ENCODE results near the gene MBLAC1. TPM values are rescaled to one million over a fixed set of nuclear protein-coding genes. Genes with fewer than 3 reads are reported as not detected.
A peak's percentile ranks its signal among the peaks of the same experiment; 100 is the strongest.

Gene MBLAC1
- total RNA-seq, 1 experiment from 2014 or later: 3.5 TPM

DNA sequence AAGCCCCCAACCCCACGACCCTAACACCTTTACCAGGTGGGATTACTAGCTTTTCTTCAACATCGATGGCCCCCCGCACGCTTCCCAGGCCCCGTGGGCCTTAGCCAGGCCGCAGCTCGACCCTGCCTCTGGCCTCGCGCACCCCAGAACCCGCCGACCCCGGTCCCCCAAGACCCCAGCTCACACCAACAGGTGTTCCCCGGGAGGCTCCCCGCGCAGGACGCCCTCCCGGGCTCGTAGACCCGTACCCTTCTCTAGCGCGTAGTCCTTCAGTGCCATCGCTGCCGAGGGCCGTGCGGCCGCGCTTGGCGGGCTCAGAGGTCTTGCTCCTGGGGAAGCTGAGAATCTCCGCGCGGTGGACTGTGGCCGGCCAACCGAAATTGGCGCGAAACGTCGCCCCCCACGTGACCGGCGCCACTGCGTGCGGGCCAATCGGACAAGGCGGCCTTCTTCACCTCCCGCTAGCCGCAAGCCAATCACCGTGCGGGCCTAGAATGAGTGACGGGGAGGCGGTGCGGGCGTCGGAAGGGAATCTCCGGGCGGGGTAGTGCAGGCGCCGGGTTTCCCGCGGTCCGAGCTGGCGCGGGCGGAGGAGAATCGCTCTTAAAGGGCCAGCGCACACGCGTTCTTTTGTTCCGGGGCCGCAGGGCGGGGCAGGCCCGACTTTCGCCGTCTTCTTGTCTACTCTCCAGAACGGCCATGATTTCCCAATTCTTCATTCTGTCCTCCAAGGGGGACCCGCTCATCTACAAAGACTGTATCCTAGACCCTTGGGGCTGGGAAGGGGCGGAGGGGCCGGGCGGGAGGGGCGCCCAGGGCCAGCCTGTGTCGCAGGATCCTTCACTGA, 25.5 kb upstream of the MBLAC1 start, which contains the start of the genes AP4M1 and MCM7 (continued):
- TF ChIP-seq, protein P1, sequence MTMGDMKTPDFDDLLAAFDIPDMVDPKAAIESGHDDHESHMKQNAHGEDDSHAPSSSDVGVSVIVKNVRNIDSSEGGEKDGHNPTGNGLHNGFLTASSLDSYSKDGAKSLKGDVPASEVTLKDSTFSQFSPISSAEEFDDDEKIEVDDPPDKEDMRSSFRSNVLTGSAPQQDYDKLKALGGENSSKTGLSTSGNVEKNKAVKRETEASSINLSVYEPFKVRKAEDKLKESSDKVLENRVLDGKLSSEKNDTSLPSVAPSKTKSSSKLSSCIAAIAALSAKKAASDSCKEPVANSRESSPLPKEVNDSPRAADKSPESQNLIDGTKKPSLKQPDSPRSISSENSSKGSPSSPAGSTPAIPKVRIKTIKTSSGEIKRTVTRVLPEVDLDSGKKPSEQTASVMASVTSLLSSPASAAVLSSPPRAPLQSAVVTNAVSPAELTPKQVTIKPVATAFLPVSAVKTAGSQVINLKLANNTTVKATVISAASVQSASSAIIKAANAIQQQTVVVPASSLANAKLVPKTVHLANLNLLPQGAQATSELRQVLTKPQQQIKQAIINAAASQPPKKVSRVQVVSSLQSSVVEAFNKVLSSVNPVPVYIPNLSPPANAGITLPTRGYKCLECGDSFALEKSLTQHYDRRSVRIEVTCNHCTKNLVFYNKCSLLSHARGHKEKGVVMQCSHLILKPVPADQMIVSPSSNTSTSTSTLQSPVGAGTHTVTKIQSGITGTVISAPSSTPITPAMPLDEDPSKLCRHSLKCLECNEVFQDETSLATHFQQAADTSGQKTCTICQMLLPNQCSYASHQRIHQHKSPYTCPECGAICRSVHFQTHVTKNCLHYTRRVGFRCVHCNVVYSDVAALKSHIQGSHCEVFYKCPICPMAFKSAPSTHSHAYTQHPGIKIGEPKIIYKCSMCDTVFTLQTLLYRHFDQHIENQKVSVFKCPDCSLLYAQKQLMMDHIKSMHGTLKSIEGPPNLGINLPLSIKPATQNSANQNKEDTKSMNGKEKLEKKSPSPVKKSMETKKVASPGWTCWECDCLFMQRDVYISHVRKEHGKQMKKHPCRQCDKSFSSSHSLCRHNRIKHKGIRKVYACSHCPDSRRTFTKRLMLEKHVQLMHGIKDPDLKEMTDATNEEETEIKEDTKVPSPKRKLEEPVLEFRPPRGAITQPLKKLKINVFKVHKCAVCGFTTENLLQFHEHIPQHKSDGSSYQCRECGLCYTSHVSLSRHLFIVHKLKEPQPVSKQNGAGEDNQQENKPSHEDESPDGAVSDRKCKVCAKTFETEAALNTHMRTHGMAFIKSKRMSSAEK (CRISPR knock-in tag; IDR thresholded peaks at IDR 0.05; ENCODE audit: borderline replicate concordance): no peak
- TF ChIP-seq, protein P2, sequence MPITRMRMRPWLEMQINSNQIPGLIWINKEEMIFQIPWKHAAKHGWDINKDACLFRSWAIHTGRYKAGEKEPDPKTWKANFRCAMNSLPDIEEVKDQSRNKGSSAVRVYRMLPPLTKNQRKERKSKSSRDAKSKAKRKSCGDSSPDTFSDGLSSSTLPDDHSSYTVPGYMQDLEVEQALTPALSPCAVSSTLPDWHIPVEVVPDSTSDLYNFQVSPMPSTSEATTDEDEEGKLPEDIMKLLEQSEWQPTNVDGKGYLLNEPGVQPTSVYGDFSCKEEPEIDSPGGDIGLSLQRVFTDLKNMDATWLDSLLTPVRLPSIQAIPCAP (CRISPR knock-in tag; IDR thresholded peaks at IDR 0.05): peak; percentile 40; the same call in 1 of the 2 replicates
- TF ChIP-seq ZNF232 (CRISPR knock-in tag; IDR thresholded peaks at IDR 0.05): peak; percentile 80; the same call in 1 of the 2 replicates
- TF ChIP-seq, protein P3, sequence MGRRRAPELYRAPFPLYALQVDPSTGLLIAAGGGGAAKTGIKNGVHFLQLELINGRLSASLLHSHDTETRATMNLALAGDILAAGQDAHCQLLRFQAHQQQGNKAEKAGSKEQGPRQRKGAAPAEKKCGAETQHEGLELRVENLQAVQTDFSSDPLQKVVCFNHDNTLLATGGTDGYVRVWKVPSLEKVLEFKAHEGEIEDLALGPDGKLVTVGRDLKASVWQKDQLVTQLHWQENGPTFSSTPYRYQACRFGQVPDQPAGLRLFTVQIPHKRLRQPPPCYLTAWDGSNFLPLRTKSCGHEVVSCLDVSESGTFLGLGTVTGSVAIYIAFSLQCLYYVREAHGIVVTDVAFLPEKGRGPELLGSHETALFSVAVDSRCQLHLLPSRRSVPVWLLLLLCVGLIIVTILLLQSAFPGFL (CRISPR knock-in tag; IDR thresholded peaks at IDR 0.05; ENCODE audit: borderline replicate concordance): no peak
- no peak for TF ChIP-seq ZNF263 (CRISPR knock-in tag; IDR thresholded peaks at IDR 0.05; ENCODE audit: low read depth)
- TF ChIP-seq, protein P4, sequence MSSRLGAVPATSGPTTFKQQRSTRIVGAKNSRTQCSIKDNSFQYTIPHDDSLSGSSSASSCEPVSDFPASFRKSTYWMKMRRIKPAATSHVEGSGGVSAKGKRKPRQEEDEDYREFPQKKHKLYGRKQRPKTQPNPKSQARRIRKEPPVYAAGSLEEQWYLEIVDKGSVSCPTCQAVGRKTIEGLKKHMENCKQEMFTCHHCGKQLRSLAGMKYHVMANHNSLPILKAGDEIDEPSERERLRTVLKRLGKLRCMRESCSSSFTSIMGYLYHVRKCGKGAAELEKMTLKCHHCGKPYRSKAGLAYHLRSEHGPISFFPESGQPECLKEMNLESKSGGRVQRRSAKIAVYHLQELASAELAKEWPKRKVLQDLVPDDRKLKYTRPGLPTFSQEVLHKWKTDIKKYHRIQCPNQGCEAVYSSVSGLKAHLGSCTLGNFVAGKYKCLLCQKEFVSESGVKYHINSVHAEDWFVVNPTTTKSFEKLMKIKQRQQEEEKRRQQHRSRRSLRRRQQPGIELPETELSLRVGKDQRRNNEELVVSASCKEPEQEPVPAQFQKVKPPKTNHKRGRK (CRISPR knock-in tag; IDR thresholded peaks at IDR 0.05; ENCODE audit: borderline replicate concordance): no peak
- TF ChIP-seq, protein P5, sequence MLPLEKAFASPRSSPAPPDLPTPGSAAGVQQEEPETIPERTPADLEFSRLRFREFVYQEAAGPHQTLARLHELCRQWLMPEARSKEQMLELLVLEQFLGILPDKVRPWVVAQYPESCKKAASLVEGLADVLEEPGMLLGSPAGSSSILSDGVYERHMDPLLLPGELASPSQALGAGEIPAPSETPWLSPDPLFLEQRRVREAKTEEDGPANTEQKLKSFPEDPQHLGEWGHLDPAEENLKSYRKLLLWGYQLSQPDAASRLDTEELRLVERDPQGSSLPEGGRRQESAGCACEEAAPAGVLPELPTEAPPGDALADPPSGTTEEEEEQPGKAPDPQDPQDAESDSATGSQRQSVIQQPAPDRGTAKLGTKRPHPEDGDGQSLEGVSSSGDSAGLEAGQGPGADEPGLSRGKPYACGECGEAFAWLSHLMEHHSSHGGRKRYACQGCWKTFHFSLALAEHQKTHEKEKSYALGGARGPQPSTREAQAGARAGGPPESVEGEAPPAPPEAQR (CRISPR knock-in tag; IDR thresholded peaks at IDR 0.05): no peak
- TF ChIP-seq EMX1 (CRISPR knock-in tag; IDR thresholded peaks at IDR 0.05): no peak
- TF ChIP-seq ETV6 (CRISPR knock-in tag; IDR thresholded peaks at IDR 0.05): peak; percentile 38; the same call in 1 of the 2 replicates
- 0 out of 2 replicates have a peak, but pooled peaks have one; percentile 85 for TF ChIP-seq ATF1 (CRISPR knock-in tag; IDR thresholded peaks at IDR 0.05)
- TF ChIP-seq SP1 (CRISPR knock-in tag; conservative IDR thresholded peaks at IDR 0.05): peak; percentile 43
- TF ChIP-seq IRF2 (CRISPR knock-in tag; IDR thresholded peaks at IDR 0.05; ENCODE audit: borderline replicate concordance, low read depth): peak; percentile 28; the same call in 1 of the 2 replicates
- TF ChIP-seq, protein P6, sequence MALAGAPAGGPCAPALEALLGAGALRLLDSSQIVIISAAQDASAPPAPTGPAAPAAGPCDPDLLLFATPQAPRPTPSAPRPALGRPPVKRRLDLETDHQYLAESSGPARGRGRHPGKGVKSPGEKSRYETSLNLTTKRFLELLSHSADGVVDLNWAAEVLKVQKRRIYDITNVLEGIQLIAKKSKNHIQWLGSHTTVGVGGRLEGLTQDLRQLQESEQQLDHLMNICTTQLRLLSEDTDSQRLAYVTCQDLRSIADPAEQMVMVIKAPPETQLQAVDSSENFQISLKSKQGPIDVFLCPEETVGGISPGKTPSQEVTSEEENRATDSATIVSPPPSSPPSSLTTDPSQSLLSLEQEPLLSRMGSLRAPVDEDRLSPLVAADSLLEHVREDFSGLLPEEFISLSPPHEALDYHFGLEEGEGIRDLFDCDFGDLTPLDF (CRISPR knock-in tag; IDR thresholded peaks at IDR 0.05): no peak
- TF ChIP-seq NR2C2 (CRISPR knock-in tag; IDR thresholded peaks at IDR 0.05): no peak
- TF ChIP-seq CREM (CRISPR knock-in tag; IDR thresholded peaks at IDR 0.05): 0 out of 2 replicates have a peak, but pooled peaks have one; percentile 51
- TF ChIP-seq FOXK1 (CRISPR knock-in tag; IDR thresholded peaks at IDR 0.05): peak; percentile 53; the same call in 1 of the 2 replicates
- TF ChIP-seq, protein P7, sequence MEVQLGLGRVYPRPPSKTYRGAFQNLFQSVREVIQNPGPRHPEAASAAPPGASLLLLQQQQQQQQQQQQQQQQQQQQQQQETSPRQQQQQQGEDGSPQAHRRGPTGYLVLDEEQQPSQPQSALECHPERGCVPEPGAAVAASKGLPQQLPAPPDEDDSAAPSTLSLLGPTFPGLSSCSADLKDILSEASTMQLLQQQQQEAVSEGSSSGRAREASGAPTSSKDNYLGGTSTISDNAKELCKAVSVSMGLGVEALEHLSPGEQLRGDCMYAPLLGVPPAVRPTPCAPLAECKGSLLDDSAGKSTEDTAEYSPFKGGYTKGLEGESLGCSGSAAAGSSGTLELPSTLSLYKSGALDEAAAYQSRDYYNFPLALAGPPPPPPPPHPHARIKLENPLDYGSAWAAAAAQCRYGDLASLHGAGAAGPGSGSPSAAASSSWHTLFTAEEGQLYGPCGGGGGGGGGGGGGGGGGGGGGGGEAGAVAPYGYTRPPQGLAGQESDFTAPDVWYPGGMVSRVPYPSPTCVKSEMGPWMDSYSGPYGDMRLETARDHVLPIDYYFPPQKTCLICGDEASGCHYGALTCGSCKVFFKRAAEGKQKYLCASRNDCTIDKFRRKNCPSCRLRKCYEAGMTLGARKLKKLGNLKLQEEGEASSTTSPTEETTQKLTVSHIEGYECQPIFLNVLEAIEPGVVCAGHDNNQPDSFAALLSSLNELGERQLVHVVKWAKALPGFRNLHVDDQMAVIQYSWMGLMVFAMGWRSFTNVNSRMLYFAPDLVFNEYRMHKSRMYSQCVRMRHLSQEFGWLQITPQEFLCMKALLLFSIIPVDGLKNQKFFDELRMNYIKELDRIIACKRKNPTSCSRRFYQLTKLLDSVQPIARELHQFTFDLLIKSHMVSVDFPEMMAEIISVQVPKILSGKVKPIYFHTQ (CRISPR knock-in tag; IDR thresholded peaks at IDR 0.05): peak; percentile 79; the same call in 1 of the 2 replicates
- TF ChIP-seq, protein P8, sequence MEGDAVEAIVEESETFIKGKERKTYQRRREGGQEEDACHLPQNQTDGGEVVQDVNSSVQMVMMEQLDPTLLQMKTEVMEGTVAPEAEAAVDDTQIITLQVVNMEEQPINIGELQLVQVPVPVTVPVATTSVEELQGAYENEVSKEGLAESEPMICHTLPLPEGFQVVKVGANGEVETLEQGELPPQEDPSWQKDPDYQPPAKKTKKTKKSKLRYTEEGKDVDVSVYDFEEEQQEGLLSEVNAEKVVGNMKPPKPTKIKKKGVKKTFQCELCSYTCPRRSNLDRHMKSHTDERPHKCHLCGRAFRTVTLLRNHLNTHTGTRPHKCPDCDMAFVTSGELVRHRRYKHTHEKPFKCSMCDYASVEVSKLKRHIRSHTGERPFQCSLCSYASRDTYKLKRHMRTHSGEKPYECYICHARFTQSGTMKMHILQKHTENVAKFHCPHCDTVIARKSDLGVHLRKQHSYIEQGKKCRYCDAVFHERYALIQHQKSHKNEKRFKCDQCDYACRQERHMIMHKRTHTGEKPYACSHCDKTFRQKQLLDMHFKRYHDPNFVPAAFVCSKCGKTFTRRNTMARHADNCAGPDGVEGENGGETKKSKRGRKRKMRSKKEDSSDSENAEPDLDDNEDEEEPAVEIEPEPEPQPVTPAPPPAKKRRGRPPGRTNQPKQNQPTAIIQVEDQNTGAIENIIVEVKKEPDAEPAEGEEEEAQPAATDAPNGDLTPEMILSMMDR (IDR thresholded peaks at IDR 0.05): no peak
- TF ChIP-seq ZBTB21 (CRISPR knock-in tag; IDR thresholded peaks at IDR 0.05; ENCODE audit: borderline replicate concordance): no peak
- no peak for TF ChIP-seq NR1H2 (CRISPR knock-in tag; IDR thresholded peaks at IDR 0.05)
- peak; percentile 91 for TF ChIP-seq NFE2L1 (CRISPR knock-in tag; IDR thresholded peaks at IDR 0.05)
- no peak for TF ChIP-seq MXD4 (CRISPR knock-in tag; IDR thresholded peaks at IDR 0.05; ENCODE audit: borderline replicate concordance)
- TF ChIP-seq TEAD1 (CRISPR knock-in tag; IDR thresholded peaks at IDR 0.05): peak; percentile 93
